HepG2 (cell line): ENCODE data around the gene B4GALT2. TPM values are rescaled to one million over a fixed set of nuclear protein-coding genes. Genes with fewer than 3 reads are reported as not detected.

Experiments
- DMAP1 ChIP-seq: IDR thresholded peaks from 2 replicates; pipeline ENCODE4 v1.6.1; 2016
- FOSL2 ChIP-seq: sonication (generic); formaldehyde crosslinking; IDR thresholded peaks from 2 replicates; pipeline ENCODE4 v1.4.0; 2020; ENCODE audit warnings: missing genetic modification reagents
- FOXM1 ChIP-seq: sonication (generic); formaldehyde crosslinking; IDR thresholded peaks from 2 replicates; pipeline ENCODE4 v1.5.0; 2020; ENCODE audit warnings: missing genetic modification reagents
- KAT8 ChIP-seq: IDR thresholded peaks from 2 replicates; pipeline ENCODE4 v1.6.1; 2016; ENCODE audit warnings: missing genetic modification reagents, missing compliant biosample characterization
- KLF16 ChIP-seq, 2 experiments: sonication (generic) in 1 of 2; formaldehyde crosslinking in 1 of 2; IDR thresholded peaks; 2 replicates each; pipeline versions ENCODE4 v1.6.1 to v1.8.0; 2016 to 2023; ENCODE audit warnings: missing genetic modification reagents in 2 of 2, missing compliant biosample characterization in 1 of 2
- MAF1 ChIP-seq: sonication (generic); formaldehyde crosslinking; IDR thresholded peaks from 2 replicates; pipeline ENCODE4 v1.5.0; 2020; ENCODE audit warnings: missing genetic modification reagents, borderline replicate concordance
- PHF21A ChIP-seq: sonication (generic); formaldehyde crosslinking; IDR thresholded peaks from 2 replicates; pipeline ENCODE4 v1.5.0; 2020; ENCODE audit warnings: mild to moderate bottlenecking, missing genetic modification reagents
- RBM39 ChIP-seq: fragments of 200-400 bp; formaldehyde crosslinking; IDR thresholded peaks from one replicate; pipeline ENCODE4 v1.6.1; 2018; ENCODE audit warnings: antibody characterized with exemption, mild to moderate bottlenecking, low read depth, low read length; ENCODE audit not compliant: poor library complexity, severe bottlenecking
- RFX5 ChIP-seq: IDR thresholded peaks from 2 replicates; pipeline ENCODE4 v1.6.1; 2011; ENCODE audit warnings: low read depth, low read length, improper control_type of control experiment
- SOX6 ChIP-seq, 2 experiments: fragments of 450-650 bp in 1 of 2; sonication (generic) in 1 of 2; formaldehyde crosslinking in 1 of 2; IDR thresholded peaks; 2 replicates each; pipeline versions ENCODE4 v1.4.0 to v1.6.1; 2017 to 2020; ENCODE audit warnings: antibody characterized with exemption in 1 of 2, mild to moderate bottlenecking in 1 of 2, missing genetic modification reagents in 1 of 2
- TCF7L2 ChIP-seq: IDR thresholded peaks from 2 replicates; pipeline ENCODE4 v1.6.1; 2011; ENCODE audit warnings: mild to moderate bottlenecking, low read depth, low read length, moderate library complexity
- TRIM24 ChIP-seq: sonication (generic); formaldehyde crosslinking; IDR thresholded peaks from 2 replicates; pipeline ENCODE4 v1.8.0; 2022; ENCODE audit warnings: mild to moderate bottlenecking, missing genetic modification reagents
- U2AF1 ChIP-seq: fragments of 200-400 bp; formaldehyde crosslinking; optimal IDR thresholded peaks from 2 replicates; pipeline ENCODE3; 2017; ENCODE audit warnings: mild to moderate bottlenecking, low read depth, low read length
- ZNF34 ChIP-seq: sonication (generic); formaldehyde crosslinking; IDR thresholded peaks from 2 replicates; pipeline ENCODE4 v1.4.0; 2020; ENCODE audit warnings: mild to moderate bottlenecking, missing genetic modification reagents, borderline replicate concordance
- ZNF563 ChIP-seq: sonication (generic); formaldehyde crosslinking; IDR thresholded peaks from 2 replicates; pipeline ENCODE4 v1.8.0; 2022; ENCODE audit warnings: mild to moderate bottlenecking, moderate library complexity, missing genetic modification reagents
- polyA plus RNA-seq, 8 experiments: library from polyadenylated mRNA; depleted of rRNA in 3 of 8; stranded (reverse) in 7 of 8; unstranded in 1 of 8; fragments of >200 nt; fragmentation: Illumina TruSeq in 4 of 8; extraction: Trizol in 4 of 8; gene quantifications; 2 replicates each; pipeline versions ENCODE4 v1.2.1 to v1.2.3, GENCODE V29; 2011 to 2016; ENCODE audit warnings: low read depth in 4 of 8, missing spikeins in 1 of 8, mixed read lengths in 1 of 8; ENCODE audit not compliant: insufficient read depth in 1 of 8
- total RNA-seq, 5 experiments: library from RNA; depleted of rRNA; stranded (reverse); fragments of >200 nt; fragmentation: Illumina TruSeq; extraction: Trizol; gene quantifications; 2 replicates each; pipeline ENCODE4 v1.2.3, GENCODE V29; 2016; ENCODE audit warnings: low read depth in 1 of 5
- TF ChIP-seq, protein P1 (sequence below): sonication (generic); formaldehyde crosslinking; IDR thresholded peaks from 2 replicates; pipeline ENCODE4 v1.4.0; 2020; ENCODE audit warnings: mild to moderate bottlenecking, missing genetic modification reagents
- TF ChIP-seq, protein P2 (sequence below): sonication (generic); formaldehyde crosslinking; IDR thresholded peaks from 2 replicates; pipeline ENCODE4 v1.5.0; 2020; ENCODE audit warnings: mild to moderate bottlenecking, missing genetic modification reagents
- TF ChIP-seq, protein P3 (sequence below): sonication (generic); formaldehyde crosslinking; IDR thresholded peaks from 2 replicates; pipeline ENCODE4 v1.4.0; 2020; ENCODE audit warnings: mild to moderate bottlenecking, missing genetic modification reagents
- TF ChIP-seq, protein P4 (sequence below): sonication (generic); formaldehyde crosslinking; IDR thresholded peaks from 2 replicates; pipeline ENCODE4 v1.4.0; 2020; ENCODE audit warnings: missing genetic modification reagents, borderline replicate concordance

The B4GALT2 gene
- total and polyA plus RNA-seq, 2 of the 13 experiments (the other 11 are each of a cell fraction or from before 2014, with no cell fraction given), result 41.9 to 78.0 TPM

DNA sequence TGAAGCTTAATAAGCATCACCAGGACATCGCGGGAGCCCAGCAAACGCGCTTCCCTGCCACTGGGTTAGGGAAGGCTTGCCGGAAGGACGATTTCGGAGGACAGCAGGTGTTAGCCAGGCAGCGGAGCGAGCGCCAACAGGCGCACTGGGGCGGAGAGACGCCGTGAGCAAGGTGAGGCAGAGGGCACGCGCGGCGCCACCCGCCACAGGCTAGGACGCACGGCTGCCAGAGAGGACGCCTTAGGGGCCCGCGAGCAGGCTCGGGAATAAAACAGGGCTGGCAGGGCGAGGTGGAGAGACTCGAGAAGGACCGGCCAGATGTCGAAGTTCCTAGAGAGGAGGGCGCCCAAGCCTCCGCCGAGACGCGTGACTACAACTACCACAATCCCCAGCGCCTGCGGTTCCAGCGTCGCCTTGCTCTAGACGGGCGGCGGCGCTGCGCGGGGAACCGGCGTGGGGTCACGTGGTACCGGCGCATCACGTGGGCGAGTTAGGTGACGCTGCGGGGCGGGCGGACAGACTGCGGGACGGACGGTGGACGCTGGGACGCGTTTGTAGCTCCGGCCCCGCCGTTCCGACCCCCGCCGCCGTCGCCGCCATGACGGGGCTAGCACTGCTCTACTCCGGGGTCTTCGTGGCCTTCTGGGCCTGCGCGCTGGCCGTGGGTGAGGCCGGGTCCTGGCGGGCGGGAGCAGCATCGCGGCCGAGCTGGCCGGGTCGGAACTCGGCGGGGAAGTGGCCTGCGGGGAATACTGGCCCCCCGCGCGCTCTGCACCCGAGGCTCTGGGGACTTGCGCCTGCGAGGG lies 4.4 kb upstream of the B4GALT2 start, which contains the start of gene ATP6V0B (continued):
- peak; percentile 74; the same call in 1 of the 2 replicates for TF ChIP-seq ZNF563 (CRISPR knock-in tag)
- TF ChIP-seq, protein P1, sequence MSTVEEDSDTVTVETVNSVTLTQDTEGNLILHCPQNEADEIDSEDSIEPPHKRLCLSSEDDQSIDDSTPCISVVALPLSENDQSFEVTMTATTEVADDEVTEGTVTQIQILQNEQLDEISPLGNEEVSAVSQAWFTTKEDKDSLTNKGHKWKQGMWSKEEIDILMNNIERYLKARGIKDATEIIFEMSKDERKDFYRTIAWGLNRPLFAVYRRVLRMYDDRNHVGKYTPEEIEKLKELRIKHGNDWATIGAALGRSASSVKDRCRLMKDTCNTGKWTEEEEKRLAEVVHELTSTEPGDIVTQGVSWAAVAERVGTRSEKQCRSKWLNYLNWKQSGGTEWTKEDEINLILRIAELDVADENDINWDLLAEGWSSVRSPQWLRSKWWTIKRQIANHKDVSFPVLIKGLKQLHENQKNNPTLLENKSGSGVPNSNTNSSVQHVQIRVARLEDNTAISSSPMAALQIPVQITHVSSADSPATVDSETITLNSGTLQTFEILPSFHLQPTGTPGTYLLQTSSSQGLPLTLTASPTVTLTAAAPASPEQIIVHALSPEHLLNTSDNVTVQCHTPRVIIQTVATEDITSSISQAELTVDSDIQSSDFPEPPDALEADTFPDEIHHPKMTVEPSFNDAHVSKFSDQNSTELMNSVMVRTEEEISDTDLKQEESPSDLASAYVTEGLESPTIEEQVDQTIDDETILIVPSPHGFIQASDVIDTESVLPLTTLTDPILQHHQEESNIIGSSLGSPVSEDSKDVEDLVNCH, result no peak
- peak; percentile 61; the same call in 1 of the 2 replicates for TF ChIP-seq RFX5
- TF ChIP-seq KAT8 (CRISPR knock-in tag), result peak; percentile 82
- TF ChIP-seq TCF7L2, result no peak
- TF ChIP-seq KLF16 (CRISPR knock-in tag; IDR thresholded peaks at IDR 0.05), result peak; percentile 74 to 77; a peak in 2 of 4 replicates
- TF ChIP-seq TRIM24 (CRISPR knock-in tag), result no peak
- peak; percentile 70; the same call in 1 of the 2 replicates for TF ChIP-seq DMAP1 (CRISPR knock-in tag)
- TF ChIP-seq, protein P2, sequence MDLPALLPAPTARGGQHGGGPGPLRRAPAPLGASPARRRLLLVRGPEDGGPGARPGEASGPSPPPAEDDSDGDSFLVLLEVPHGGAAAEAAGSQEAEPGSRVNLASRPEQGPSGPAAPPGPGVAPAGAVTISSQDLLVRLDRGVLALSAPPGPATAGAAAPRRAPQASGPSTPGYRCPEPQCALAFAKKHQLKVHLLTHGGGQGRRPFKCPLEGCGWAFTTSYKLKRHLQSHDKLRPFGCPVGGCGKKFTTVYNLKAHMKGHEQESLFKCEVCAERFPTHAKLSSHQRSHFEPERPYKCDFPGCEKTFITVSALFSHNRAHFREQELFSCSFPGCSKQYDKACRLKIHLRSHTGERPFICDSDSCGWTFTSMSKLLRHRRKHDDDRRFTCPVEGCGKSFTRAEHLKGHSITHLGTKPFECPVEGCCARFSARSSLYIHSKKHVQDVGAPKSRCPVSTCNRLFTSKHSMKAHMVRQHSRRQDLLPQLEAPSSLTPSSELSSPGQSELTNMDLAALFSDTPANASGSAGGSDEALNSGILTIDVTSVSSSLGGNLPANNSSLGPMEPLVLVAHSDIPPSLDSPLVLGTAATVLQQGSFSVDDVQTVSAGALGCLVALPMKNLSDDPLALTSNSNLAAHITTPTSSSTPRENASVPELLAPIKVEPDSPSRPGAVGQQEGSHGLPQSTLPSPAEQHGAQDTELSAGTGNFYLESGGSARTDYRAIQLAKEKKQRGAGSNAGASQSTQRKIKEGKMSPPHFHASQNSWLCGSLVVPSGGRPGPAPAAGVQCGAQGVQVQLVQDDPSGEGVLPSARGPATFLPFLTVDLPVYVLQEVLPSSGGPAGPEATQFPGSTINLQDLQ (CRISPR knock-in tag), result peak; percentile 86
- peak; percentile 49 for TF ChIP-seq ZNF34 (CRISPR knock-in tag)
- TF ChIP-seq SOX6 (IDR thresholded peaks at IDR 0.05), result no peak
- TF ChIP-seq SOX6 (CRISPR knock-in tag; IDR thresholded peaks at IDR 0.05), result peak; percentile 78
- TF ChIP-seq RBM39, result peak; percentile 84
- TF ChIP-seq MAF1 (CRISPR knock-in tag), result no peak
- TF ChIP-seq, protein P3, sequence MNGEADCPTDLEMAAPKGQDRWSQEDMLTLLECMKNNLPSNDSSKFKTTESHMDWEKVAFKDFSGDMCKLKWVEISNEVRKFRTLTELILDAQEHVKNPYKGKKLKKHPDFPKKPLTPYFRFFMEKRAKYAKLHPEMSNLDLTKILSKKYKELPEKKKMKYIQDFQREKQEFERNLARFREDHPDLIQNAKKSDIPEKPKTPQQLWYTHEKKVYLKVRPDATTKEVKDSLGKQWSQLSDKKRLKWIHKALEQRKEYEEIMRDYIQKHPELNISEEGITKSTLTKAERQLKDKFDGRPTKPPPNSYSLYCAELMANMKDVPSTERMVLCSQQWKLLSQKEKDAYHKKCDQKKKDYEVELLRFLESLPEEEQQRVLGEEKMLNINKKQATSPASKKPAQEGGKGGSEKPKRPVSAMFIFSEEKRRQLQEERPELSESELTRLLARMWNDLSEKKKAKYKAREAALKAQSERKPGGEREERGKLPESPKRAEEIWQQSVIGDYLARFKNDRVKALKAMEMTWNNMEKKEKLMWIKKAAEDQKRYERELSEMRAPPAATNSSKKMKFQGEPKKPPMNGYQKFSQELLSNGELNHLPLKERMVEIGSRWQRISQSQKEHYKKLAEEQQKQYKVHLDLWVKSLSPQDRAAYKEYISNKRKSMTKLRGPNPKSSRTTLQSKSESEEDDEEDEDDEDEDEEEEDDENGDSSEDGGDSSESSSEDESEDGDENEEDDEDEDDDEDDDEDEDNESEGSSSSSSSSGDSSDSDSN (CRISPR knock-in tag), result peak; percentile 81
- peak; percentile 75; the same call in 1 of the 2 replicates for TF ChIP-seq PHF21A
- TF ChIP-seq U2AF1, result peak; percentile 82
- peak; percentile 56 for TF ChIP-seq FOSL2
- TF ChIP-seq, protein P4, sequence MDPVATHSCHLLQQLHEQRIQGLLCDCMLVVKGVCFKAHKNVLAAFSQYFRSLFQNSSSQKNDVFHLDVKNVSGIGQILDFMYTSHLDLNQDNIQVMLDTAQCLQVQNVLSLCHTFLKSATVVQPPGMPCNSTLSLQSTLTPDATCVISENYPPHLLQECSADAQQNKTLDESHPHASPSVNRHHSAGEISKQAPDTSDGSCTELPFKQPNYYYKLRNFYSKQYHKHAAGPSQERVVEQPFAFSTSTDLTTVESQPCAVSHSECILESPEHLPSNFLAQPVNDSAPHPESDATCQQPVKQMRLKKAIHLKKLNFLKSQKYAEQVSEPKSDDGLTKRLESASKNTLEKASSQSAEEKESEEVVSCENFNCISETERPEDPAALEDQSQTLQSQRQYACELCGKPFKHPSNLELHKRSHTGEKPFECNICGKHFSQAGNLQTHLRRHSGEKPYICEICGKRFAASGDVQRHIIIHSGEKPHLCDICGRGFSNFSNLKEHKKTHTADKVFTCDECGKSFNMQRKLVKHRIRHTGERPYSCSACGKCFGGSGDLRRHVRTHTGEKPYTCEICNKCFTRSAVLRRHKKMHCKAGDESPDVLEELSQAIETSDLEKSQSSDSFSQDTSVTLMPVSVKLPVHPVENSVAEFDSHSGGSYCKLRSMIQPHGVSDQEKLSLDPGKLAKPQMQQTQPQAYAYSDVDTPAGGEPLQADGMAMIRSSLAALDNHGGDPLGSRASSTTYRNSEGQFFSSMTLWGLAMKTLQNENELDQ (CRISPR knock-in tag), result no peak
- no peak for TF ChIP-seq FOXM1 (CRISPR knock-in tag)
